ENCODE results near the gene ZFP14.
"Not testable (repeated sequence)": the region's sequence is repeated elsewhere in the genome, so short reads cannot be mapped to it uniquely, and the experiment has no call there.

The ZFP14 gene

DNA sequence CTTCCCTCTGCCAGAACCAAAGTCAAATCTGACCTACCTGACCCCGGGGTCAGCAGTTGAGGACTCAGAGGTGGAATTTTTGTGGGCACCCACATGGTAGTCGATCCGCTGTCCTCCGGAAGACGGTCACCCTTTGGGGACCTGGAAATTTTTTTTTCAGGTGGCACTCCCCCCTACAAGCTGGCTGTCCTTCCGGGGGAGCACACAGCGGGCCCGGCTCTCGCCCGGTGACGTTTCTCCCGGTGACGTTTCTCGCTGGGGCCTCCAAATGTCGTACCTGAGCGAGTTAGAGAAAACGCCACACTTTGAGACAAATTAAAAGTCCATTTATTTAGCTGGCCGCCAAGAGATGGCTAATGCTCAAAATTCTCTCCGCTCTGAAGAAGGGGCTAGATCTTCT lies 48.8 kb downstream of the ZFP14 start:
- DNase-seq = no peak

DNA sequence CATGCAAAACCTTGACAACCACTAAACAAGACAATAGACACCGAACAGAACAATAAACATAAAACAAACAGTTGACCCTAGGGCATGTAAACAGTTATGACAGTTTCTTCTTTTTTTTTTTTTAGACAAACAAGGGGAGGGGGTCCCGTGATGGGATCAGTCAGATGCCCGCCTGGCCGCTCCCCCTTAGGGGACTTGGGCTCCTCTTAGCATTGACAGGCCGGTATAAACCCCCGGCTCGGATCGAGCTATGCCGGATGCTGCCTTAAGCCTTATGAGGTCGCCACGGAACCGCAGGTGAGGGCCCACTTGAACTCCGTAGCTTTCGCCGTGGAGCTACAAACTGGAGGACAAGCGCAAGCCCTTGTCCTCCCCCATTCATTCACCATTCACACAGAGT lies 49.5 kb downstream of the ZFP14 start:
- not testable (repeated sequence) for DNase-seq

DNA sequence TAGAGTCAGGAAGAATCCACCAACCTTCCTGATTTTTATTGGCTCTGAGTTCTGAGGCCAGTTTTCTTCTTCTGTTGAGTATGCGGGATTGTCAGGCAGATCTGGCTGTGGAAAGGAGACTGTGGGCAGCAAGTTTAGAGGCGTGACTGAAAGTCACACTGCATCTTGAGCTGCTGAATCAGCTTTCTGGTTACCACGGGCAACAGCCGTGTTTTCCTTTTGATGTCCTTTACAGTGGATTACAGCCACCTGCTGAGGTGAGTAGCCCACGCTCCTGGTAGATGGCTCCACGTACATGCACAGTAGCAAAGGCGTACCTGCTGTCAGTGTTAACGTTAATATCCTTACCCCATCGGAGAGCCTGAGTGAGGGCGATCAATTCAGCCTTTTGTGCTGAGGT lies 52.4 kb downstream of the ZFP14 start:
- DNase-seq = not testable (repeated sequence)

DNA sequence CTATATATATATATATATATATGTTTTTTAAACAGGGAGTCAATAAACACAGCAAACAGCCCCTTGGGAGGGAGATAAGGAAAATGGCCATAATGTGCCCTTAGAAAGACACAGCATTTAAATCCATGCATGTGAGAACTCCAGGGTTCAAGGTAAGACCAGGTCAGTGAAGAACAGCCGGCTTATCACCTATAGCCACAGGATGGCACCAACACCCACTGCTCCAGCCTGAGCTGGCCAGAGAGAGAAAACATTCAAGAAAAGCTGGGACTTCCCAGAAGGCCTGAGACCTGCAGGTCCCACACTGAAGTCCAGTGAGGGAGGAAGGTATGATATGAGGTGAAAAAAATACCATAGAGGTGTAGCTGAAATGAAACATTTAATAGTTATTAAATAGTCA lies 63.8 kb downstream of the ZFP14 start:
- not testable (repeated sequence) for DNase-seq

DNA sequence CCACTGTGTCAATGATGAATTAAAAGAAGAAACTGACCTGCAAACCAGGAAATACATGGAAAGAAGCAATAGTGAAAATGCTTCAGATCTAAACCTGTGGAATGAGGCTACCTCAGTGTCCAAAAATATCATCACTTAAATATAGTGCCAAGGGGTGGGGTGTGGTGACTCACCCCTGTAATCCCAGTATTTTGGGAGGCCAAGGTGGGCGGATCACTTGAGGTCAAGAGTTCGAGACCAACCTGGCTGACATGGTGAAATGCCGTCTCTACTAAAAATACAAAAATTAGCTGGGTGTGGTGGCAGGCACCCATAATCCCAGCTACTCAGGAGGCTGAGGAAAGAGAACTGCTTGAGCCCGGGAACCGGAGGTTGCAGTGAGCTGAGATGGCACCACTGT lies 64.9 kb downstream of the ZFP14 start:
- not testable (repeated sequence) for DNase-seq

- not testable (repeated sequence) for DNase-seq
Observed at GRCh38 chr19:36311098-36311760, 67.8 kb downstream of the ZFP14 start.

DNA sequence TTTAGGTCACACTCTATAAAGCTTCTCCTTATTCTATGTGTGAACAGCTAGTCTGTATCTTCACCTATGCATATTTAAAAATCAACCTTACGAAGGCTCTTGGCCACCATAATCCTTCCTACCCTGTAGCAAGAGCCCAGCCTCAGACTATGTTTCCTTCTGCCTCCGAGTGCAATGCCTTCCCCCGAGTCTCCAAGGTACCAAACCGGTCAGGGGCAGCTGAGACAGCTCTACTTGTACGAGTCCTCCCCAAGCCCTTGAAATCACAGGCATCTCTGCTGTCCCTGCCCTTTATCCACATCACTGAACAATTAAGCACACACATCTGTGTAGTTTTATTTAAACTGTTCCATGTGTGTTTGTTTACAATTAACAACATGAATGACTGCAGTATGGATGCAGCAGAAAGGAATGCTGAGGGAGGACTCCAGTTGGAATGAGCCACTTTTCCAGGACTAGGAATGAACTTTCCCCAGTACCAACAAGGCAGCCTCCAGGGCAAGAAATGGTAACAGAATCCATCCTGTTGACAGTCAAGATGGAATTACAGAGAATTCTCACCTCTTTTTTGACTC lies 68.5 kb downstream of the ZFP14 start:
- DNase-seq = not testable (repeated sequence)

DNA sequence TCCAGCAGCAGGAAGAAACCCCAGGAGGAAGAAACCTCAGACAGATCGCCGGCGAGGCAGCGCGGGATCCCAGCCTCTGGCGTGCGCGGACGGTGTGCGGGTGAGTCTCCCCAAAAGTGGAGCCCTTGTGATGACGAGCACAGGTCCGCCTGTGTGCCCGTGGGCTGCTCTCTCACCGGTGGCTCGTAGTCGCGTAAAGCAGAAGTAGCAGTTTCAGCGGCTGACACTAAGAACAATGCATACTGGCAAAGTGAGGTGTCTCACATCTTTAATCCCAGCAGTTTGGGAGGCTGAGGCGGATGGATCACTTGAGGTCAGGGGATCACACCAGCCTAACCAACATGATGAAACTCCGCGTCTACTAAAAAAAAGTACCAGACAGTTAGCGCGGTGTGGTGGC lies 69.2 kb downstream of the ZFP14 start:
- not testable (repeated sequence) for DNase-seq

GRCh38 chr19:36309309-36309708 lies 69.7 kb downstream of the ZFP14 start:
- not testable (repeated sequence) for DNase-seq

GRCh38 chr19:36292317-36292716 lies 86.7 kb downstream of the ZFP14 start:
- DNase-seq = not testable (repeated sequence)
